K562 (cell line): ENCODE results near the gene CD34.

Experiments
- BRCA1 ChIP-seq, 2 experiments: fragments of 450-650 bp in 1 of 2; sonication (generic) in 1 of 2; formaldehyde crosslinking in 1 of 2; IDR thresholded peaks; 2 replicates each; pipeline versions ENCODE4 v1.5.0 to v1.6.1; 2017 to 2020; ENCODE audit warnings: mild to moderate bottlenecking in 1 of 2, missing genetic modification reagents in 1 of 2
- DPF2 ChIP-seq: fragments of 450-650 bp; IDR thresholded peaks from 2 replicates; pipeline ENCODE4 v1.6.1; 2016
- HOMEZ ChIP-seq: fragments of 250-450 bp; sonication (Bioruptor Pico); IDR thresholded peaks from 2 replicates; pipeline ENCODE4 v1.4.0; 2020; ENCODE audit warnings: mild to moderate bottlenecking, moderate library complexity
- RUNX1 ChIP-seq: sonication (generic); IDR thresholded peaks from 2 replicates; pipeline ENCODE4 v1.6.1; 2016; ENCODE audit warnings: antibody characterized with exemption, low read depth
- SIN3A ChIP-seq, 2 experiments: fragments of 150-350 bp in 1 of 2; IDR thresholded peaks; 2 replicates each; pipeline ENCODE4 v1.6.1; 2011 to 2016; ENCODE audit warnings: borderline replicate concordance in 2 of 2, low read depth in 2 of 2, low read length in 2 of 2, mild to moderate bottlenecking in 2 of 2, moderate library complexity in 2 of 2; ENCODE audit not compliant: control insufficient read depth in 1 of 2
- SMARCA5 ChIP-seq: fragments of 450-650 bp; IDR thresholded peaks from 2 replicates; pipeline ENCODE4 v1.6.1; 2016
- YBX1 ChIP-seq: fragments of 450-650 bp; IDR thresholded peaks from 2 replicates; pipeline ENCODE4 v1.7.1; 2016; ENCODE audit warnings: mild to moderate bottlenecking
- TF ChIP-seq, protein P1 (sequence below), 3 experiments: IDR thresholded peaks in 2 of 3; conservative IDR thresholded peaks in 1 of 3; 2 replicates each; pipeline ENCODE4 v1.5.1; 2011 to 2012; ENCODE audit warnings: low read length in 3 of 3, mild to moderate bottlenecking in 3 of 3, control low read depth in 2 of 3, improper control_type of control experiment in 1 of 3, inconsistent platforms in 1 of 3, low read depth in 1 of 3, mixed read lengths in 1 of 3, moderate library complexity in 1 of 3; ENCODE audit not compliant: insufficient read depth in 2 of 3

DNA sequence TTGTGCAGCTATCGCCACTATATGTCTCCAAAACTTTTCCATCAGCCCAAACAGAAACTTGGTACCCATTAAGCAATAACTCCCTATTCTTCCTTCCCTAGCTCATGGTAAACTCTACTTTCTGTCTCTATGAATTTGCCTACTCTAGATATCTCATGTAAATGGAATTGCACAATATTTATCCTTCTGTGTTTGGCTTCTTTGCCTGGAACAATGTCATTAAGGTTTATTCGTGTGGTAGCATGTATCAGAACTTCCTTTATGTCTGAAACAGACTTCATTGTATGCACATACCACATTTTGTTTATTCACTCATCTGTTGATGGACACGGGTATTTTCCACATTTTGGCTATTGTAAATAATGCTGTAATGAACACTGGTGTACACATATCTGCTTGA is 40.7 kb upstream of the CD34 start:
- no peak for TF ChIP-seq HOMEZ (CRISPR knock-in tag)
- TF ChIP-seq, protein P1, sequence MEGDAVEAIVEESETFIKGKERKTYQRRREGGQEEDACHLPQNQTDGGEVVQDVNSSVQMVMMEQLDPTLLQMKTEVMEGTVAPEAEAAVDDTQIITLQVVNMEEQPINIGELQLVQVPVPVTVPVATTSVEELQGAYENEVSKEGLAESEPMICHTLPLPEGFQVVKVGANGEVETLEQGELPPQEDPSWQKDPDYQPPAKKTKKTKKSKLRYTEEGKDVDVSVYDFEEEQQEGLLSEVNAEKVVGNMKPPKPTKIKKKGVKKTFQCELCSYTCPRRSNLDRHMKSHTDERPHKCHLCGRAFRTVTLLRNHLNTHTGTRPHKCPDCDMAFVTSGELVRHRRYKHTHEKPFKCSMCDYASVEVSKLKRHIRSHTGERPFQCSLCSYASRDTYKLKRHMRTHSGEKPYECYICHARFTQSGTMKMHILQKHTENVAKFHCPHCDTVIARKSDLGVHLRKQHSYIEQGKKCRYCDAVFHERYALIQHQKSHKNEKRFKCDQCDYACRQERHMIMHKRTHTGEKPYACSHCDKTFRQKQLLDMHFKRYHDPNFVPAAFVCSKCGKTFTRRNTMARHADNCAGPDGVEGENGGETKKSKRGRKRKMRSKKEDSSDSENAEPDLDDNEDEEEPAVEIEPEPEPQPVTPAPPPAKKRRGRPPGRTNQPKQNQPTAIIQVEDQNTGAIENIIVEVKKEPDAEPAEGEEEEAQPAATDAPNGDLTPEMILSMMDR (IDR thresholded peaks at IDR 0.05 in 2 of 3, conservative IDR thresholded peaks at IDR 0.05 in 1 of 3; ENCODE audit: insufficient read depth in 2 of 3, low read depth in 1 of 3, low read length in 3 of 3) = no peak
- no peak for TF ChIP-seq YBX1
- no peak for TF ChIP-seq SIN3A (IDR thresholded peaks at IDR 0.05; ENCODE audit: borderline replicate concordance in 2 of 2, control insufficient read depth in 1 of 2, low read depth in 2 of 2, low read length in 2 of 2)
- TF ChIP-seq DPF2 = no peak
- TF ChIP-seq RUNX1 = no peak
- TF ChIP-seq SMARCA5 = no peak
- no peak for TF ChIP-seq BRCA1 (IDR thresholded peaks at IDR 0.05)
- TF ChIP-seq BRCA1 (CRISPR knock-in tag; IDR thresholded peaks at IDR 0.05) = no peak
